Smooth muscle cell of the brain vasculature (primary cell): ENCODE results near the gene MFAP2.
"Not testable (repeated sequence)": the region's sequence is repeated elsewhere in the genome, so short reads cannot be mapped to it uniquely, and the experiment has no call there.

ENCODE experiments used
- DNase-seq: peaks from one replicate; pipeline ENCODE4 v3.0.0-alpha.2; 2012; ENCODE audit warnings: low read depth, low spot score

Gene MFAP2

DNA sequence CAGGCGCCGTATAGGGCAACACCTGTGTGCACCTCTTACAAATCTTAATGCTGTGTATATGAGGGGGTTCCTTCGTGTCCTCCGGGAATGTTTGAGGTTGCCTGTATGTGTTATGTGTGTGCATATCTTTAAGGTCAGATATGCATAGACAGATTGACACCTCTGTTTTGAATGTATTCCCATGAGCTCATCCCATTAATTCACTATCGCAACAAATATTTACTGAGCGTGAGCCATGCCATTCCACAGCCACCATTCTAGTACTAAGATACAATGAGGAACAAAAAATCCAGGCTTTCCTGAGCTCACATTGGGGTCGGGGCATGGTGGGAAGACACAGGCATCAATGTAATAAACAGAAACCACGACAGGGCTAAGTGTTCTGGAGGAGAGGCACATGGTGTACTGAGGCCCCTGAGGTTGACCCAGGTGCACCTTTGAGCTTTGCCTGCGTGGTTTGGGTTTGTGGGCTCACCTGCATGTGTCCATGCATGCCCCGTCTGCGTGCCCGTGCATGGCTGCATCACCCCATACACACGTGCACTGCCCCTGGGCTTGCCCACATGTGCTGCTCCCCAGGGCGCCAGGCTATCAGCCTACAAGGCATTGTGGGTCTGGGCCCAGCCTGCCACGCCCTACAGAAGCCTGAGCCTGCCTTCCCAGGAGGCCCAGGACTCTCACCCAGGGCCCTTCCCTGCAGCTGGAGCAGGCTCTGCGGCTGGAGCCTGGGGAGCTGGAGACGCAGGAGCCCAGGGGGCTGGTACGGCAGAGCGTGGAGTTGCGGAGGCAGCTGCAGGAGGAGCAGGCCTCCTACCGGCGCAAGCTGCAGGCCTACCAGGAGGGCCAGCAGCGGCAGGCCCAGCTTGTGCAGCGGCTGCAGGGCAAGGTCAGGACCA, 51.0 kb downstream of the MFAP2 start:
- DNase-seq: not testable (repeated sequence)

DNA sequence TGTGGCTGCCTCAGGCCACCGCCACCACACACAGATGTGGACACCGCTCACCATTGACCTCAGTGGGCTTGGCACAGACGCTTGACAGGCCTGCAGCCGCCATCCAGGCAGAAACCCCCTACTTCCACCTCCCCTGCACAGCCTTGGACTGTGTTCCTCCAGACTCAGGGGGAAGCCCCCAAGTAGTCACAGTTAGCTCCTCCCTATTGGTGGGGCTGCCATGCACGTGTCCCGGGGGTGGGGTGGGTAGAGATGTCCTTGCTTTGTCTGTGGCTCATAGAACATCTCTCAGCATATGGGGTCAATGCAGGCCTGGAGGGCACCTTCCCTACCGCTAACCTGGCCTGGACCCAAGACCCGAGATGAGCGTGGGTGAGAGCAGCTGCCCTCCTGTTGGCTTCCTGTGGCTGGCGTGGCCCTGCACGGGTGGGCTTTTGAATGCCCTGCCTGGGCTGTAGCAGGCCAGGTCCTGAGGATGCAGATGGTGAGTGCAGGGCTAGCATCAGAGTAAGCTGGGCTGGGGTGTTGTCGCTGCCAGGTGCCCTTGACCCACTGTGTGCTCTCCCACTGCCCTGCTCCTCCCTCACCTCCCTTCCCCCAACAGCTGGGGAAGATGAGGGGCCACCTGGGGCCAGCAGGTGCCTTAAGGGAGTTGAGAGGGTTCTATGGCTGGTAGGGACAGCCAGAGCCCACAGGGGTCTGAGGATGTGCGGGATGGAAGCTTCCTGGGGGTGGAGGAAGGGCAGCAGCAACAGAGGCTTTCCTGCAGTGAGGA, 52.5 kb downstream of the MFAP2 start:
- no peak for DNase-seq

DNA sequence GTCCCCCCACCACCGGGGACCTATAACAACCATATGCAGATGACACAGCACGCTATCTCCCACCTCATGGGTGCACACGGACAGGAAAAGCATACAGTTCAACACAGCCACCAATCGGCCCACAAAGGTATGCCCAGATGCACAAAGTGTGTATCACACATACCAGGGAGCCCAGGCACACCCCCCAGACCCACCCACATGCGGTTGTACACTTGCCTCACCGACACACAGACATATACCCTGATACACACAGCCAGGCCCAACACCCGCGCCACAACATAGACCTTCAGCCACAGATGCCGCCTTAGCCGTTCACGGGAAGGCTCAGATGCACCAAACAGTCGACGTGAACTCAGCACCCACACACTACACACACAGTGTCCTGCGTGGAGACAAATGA, 53.2 kb downstream of the MFAP2 start:
- no peak for DNase-seq

DNA sequence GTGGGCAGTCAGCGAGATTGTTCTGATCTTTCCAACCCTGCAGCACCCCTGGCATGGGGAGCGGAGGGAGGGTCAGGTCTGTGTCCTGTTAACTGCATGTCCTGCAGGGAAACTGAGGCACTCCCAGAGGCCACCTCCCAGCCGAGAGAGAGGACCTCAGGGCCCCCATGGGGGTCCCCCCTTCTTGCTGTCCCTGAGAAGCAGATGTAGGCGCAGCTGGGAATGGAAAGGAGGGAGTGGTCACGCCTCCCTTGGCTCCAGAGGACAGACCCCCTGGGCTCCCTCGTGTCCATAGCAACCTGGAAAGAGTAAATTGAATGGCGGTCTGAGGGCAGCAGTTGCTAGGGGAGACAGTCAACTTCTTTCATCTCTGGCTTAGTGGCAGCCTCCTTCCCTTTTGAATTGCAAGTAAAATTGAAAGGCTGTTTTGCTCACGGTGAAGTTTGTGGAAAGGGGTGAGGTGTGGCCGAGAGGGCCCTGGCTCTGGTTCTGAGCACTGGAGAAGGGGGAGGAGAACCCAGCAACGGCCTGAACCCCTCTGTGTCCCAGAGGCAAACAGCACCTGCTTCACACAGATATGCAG, 53.8 kb downstream of the MFAP2 start:
- no peak for DNase-seq

DNA sequence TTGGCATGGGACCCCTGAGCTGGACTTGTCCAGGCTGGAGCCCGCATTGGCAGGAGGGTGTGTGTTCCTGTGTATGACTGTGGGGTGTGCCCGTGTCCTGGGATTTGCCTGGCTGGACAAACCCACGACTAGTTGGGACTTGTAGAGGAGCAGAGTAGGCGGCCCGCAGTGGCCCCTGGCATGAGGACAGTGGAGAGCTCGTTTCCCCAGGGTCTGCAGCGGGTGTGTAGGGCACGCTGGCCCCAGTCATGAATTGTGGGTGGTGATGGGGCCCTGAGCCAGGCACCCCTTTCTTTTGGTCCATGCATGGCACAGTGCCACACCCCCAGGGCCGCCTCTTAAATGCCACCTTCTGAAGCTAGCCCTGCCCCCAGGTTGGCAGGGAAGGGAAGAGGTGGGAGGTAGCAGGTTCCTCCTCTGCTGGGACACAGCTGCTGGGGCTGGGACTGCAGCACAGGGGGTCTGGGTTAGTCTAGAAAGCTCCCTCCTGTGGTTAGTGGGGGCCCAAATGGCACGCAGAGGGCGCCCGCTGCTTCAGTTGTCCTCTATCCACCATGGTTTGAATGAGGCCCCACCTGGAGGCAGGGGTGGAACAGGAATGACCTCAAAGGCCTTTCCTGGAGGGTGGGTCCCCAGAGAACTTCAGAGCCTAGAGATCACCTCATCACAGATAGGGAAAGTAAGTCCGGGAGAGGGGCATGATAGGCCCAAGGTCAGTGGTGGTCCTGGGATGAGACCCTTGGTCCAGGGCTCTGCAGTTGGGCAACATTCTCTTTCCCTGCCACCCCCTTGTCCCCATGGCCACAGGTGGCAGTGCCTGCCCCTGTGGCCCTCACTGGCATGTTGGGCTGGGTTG, 54.6 kb downstream of the MFAP2 start:
- no peak for DNase-seq

DNA sequence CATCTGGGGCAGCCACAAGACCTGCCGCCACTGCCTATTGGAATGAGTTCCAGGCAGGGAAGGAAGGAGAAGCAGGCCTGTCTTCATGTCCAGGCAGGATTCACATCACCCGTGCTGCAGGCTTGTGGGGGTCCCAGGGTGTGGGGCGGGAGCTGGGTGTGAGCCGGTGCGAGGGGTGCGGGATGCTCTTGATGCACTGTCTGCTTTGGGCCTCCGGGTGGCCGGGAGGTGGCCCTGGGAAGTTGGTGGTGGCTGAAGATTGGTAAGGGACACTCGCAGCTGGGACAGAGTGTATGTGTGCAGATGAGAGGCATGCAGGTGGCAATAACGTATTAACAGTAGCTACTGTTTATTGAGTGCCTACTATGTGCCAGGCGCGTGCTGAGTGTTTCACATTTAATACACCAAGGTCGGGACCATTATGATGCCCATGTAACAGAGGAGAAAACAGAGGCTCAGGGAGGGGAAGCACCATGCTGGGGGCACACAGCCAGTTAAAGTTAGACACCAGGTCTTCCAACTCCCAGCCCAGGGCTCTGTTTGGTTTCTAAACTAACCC, 55.4 kb downstream of the MFAP2 start:
- DNase-seq: no peak
